Mucosa of descending colon (tissue), 3 donors: ENCODE results near the gene PRKG1. TPM values are rescaled to one million over a fixed set of nuclear protein-coding genes. Genes with fewer than 3 reads are reported as not detected.

ENCODE experiments used
- ATAC-seq: fragments of 200-7000 bp; cut with Tn5 transposase; one replicate; pipeline ENCODE4 v1.9.1; 2020; ENCODE audit warnings: mild to moderate bottlenecking, moderate library complexity
- DNase-seq, 3 donors: peaks; one replicate each; pipeline ENCODE4 v3.0.0-alpha.2; 2020
- H3K36me3 ChIP-seq: fragments of 200-600 bp; one replicate; pipeline ENCODE4 v1.8.0; 2021; ENCODE audit warnings: low read depth, mild to moderate bottlenecking
- H3K4me1 ChIP-seq: fragments of 200-600 bp; one replicate; pipeline ENCODE4 v1.8.0; 2021; ENCODE audit warnings: low read depth, mild to moderate bottlenecking
- H3K4me3 ChIP-seq: fragments of 200-600 bp; one replicate; pipeline ENCODE4 v1.8.0; 2021; ENCODE audit warnings: mild to moderate bottlenecking
- H3K9me3 ChIP-seq: fragments of 200-600 bp; one replicate; pipeline ENCODE4 v1.8.0; 2021; ENCODE audit warnings: mild to moderate bottlenecking
- intact Hi-C, 2 donors: fragments of 100-400 bp; cut with DNase I in 1 of 2; cut with micrococcal nuclease in 1 of 2; formaldehyde crosslinking; loops; one replicate each; pipeline versions ENCODE4 v1.11.0 to v1.11.1; 2022; cut with DNase I, micrococcal nuclease
- total RNA-seq, 3 donors: library from RNA; stranded (reverse); fragmentation: NEBNext Ultra II Directional in 2 of 3; extraction: Animal tissue kit (Norgen Biotek cat#: 25700) in 2 of 3; gene quantifications; one replicate each; pipeline versions ENCODE4 v1.2.1 to v1.2.4, GENCODE V29; 2021 to 2023
- TF ChIP-seq, protein P1 (sequence below): fragments of 200-600 bp; IDR thresholded peaks from one replicate; pipeline ENCODE4 v1.8.0; 2022; ENCODE audit warnings: antibody characterized with exemption, mild to moderate bottlenecking
- donor health status: DM: no; HTN: no; CAD: no; lungs with moderate emphysema.
- donor health status: DM: no; HTN: no; CAD: no.
- donor health status: DM: no; HTN: yes; CAD: no.

The PRKG1 gene
- total RNA-seq, 3 donors from 2014 or later, result 17.1 to 55.6 (median 21.1) TPM

- H3K4me3 ChIP-seq, result no peak overlapping the region
- no peaks in the 10 kb centered on the region for H3K36me3 ChIP-seq
- ATAC-seq (no peak), DNase-seq (no peak)
- H3K4me1 ChIP-seq, result no peaks in the 10 kb centered on the region
- intact Hi-C loops, result no loop called here
- TF ChIP-seq, protein P1, sequence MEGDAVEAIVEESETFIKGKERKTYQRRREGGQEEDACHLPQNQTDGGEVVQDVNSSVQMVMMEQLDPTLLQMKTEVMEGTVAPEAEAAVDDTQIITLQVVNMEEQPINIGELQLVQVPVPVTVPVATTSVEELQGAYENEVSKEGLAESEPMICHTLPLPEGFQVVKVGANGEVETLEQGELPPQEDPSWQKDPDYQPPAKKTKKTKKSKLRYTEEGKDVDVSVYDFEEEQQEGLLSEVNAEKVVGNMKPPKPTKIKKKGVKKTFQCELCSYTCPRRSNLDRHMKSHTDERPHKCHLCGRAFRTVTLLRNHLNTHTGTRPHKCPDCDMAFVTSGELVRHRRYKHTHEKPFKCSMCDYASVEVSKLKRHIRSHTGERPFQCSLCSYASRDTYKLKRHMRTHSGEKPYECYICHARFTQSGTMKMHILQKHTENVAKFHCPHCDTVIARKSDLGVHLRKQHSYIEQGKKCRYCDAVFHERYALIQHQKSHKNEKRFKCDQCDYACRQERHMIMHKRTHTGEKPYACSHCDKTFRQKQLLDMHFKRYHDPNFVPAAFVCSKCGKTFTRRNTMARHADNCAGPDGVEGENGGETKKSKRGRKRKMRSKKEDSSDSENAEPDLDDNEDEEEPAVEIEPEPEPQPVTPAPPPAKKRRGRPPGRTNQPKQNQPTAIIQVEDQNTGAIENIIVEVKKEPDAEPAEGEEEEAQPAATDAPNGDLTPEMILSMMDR, result no peak
- H3K9me3 ChIP-seq, result no peaks in the 10 kb centered on the region
These were observed 642.7 kb downstream of the PRKG1 start for GRCh38 chr10:51716981-51717380.

GRCh38 chr10:51718804-51719291 lies 644.6 kb downstream of the PRKG1 start:
- ATAC-seq, result peak; percentile 95
- Histone ChIP-seq H3K9me3 (no peaks in the 10 kb centered on the region), H3K4me1 (no peaks in the 10 kb centered on the region), H3K36me3 (no peaks in the 10 kb centered on the region), H3K4me3 (no peak overlapping the region)
- DNase-seq, result no peak
- TF ChIP-seq, protein P1, result no peak
- intact Hi-C loops, result no loop called here

DNA sequence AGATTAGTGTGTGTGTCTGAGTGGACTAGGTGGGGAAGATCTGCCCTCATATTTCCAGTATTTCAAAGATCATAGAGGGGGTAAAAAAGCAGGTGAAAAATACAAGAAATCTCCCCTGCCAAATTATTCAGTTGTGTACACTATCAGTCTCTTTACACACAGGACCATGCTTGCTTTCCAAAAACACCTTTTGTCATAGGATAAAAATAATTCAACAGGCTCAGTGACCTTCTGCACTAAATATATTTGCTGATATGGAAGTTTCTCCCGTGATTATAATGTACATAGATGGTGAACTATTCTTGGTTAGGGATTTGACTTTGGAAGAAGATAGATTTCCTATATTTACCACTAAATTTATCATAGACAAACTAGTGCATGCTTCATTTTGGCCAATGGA lies 649.8 kb downstream of the PRKG1 start:
- TF ChIP-seq, protein P1, result no peak
- Histone ChIP-seq H3K4me3 (no peak overlapping the region), H3K9me3 (no peaks in the 10 kb centered on the region), H3K36me3 (no peaks in the 10 kb centered on the region), H3K4me1 (no peaks in the 10 kb centered on the region)
- DNase-seq, result no peak
- intact Hi-C loops, result no loop called here
- no peak for ATAC-seq

DNA sequence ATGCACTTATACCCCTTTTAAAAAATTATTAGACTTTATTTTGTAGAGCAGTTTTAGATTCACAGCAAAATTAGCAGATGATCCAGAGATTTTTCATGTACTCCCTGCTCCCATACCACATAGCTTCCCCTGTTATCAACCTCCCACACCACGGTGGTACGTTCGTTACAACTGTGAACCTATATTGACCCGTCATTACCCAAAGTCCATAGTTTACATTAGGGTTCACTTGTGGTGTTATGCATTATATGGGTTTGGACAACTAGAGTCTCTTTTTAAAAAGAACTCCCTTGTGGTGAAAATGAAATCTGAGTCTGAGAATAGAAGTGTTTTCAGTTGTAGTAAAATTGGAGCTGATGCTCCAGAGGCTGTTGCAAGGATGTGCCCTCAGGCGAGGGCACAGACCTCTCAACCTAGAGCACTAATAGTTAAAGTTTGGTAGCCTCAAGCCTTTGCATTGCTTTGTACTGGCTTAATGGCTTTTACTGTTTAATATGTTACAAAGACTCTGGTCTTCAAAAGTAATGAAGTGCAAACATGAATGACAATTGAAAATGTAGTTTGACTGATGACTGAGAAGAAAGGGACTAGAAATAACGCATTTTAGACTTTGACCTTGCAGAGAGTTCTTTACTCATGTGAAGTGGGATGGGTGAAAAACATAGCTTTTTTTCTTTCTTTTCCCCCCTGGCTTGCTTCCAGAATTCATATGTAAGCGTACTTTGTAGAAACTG lies 655.7 kb downstream of the PRKG1 start:
- Histone ChIP-seq H3K4me3 (no peak overlapping the region), H3K36me3 (no peaks in the 10 kb centered on the region), H3K9me3 (no peaks in the 10 kb centered on the region), H3K4me1 (no peaks in the 10 kb centered on the region)
- ATAC-seq (peak; percentile 31), DNase-seq (no peak)
- intact Hi-C loops, result no loop called here
- TF ChIP-seq, protein P1, result no peak

GRCh38 chr10:51733057-51733456 lies 658.8 kb downstream of the PRKG1 start:
- DNase-seq (no peak), ATAC-seq (no peak)
- Histone ChIP-seq H3K36me3 (no peaks in the 10 kb centered on the region), H3K4me3 (no peak overlapping the region), H3K9me3 (no peaks in the 10 kb centered on the region), H3K4me1 (no peaks in the 10 kb centered on the region)
- intact Hi-C loops, result no loop called here
- TF ChIP-seq, protein P1, result no peak
